Measurements from ENCODE around the gene TRPC3.

- TF ChIP-seq EZH2phosphoT487 (IDR thresholded peaks at IDR 0.05; ENCODE audit: insufficient read depth, low read depth) (no peak), EZH2 (IDR thresholded peaks at IDR 0.05; ENCODE audit: insufficient read depth, poor library complexity, severe bottlenecking) (no peak)
These were observed 19.5 kb downstream of the TRPC3 start for GRCh38 chr4:121932212-121932974.

Data from GM23248 (cell line).